Measurements from ENCODE around the gene UGT1A1. TPM values are rescaled to one million over a fixed set of nuclear protein-coding genes. Genes with fewer than 3 reads are reported as not detected.
"Not testable (repeated sequence)": the region's sequence is repeated elsewhere in the genome, so short reads cannot be mapped to it uniquely, and the experiment has no call there.

Gene UGT1A1
- total RNA-seq, 4 donors from 2014 or later = 1.7 to 72.9 (median 26.9) TPM

DNA sequence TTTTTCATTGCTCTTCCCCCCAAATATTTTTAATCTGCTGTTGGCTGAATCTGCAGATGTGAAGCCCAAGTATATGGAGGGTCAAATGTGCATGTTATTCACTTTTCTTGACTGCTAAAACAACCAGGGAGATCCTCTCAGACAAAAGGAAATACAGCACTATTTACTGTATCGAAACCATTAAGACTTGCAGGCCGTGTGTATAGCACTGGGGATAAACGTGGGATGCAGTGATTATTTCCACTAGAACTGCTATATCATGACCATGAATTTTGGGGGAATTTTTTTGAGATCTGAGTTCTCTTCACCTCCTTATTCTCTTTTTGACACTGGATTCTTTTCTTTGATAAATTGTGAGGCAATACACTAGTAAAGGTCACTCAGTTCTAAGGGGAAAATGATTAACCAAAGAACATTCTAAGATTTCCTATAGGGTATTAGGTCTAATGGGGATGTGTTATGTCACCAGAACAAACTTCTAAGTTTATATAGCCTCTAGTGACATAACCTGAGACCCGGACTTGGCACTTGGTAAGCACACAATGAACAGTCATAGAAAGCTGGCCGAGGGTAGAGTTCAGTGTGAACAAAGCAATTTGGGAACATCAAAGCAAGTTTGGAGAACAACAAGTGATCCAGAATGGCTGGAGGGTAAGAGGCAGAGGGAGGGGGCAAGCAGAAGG, 14.9 kb upstream of the UGT1A1 start:
- Histone ChIP-seq H3K9me3 (no peaks in the 10 kb centered on the region), H3K27me3 (no peaks in the 10 kb centered on the region), H3K27ac (peak overlapping the region in 1 of 4 donors; percentile 65), H3K4me3 (no peak overlapping the region), H3K4me1 (no peaks in the 10 kb centered on the region), H3K36me3 (no peaks in the 10 kb centered on the region)
- peak in 1 of 3 donors; percentile 57 for DNase-seq
- TF ChIP-seq POLR2A (IDR thresholded peaks at IDR 0.05) = no peak
- no peak for TF ChIP-seq CTCF (IDR thresholded peaks at IDR 0.05)

DNA sequence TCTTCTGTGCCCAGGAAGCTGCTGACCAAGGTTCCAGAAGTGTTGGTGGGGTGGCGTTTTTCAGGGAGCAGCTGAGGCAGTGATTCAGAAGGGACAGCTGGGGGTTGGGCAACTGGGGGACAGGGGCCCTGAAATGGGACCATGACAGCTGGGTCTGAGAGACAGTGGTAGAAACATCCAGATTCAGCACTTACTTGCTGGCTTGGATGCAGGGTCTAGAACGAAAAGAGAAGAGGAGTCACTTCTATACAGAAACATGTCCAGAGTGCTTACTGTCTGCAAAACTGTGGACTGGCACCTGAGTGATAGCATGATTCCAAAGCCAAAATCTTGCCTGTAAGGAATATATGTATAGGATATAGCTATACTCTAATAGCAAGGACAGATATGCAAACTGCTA, 14.2 kb upstream of the UGT1A1 start:
- H3K4me1 ChIP-seq, H3K27me3 ChIP-seq, H3K36me3 ChIP-seq, H3K9me3 ChIP-seq, H3K4me3 ChIP-seq, DNase-seq: not testable (repeated sequence)
- peak overlapping the region in 1 of 4 donors; percentile 65 for H3K27ac ChIP-seq

GRCh38 chr2:233746475-233747282, 13.4 kb upstream of the UGT1A1 start:
- Histone ChIP-seq H3K27ac (peak overlapping the region in 1 of 4 donors; percentile 65), H3K4me1 (no peaks in the 10 kb centered on the region), H3K36me3 (no peaks in the 10 kb centered on the region), H3K9me3 (peaks cover 0 to 4% (median 2%) of the 10 kb centered on the region in 4 donors), H3K4me3 (no peak overlapping the region), H3K27me3 (no peaks in the 10 kb centered on the region)
- no peak for DNase-seq
- TF ChIP-seq POLR2A (IDR thresholded peaks at IDR 0.05) = no peak
- TF ChIP-seq CTCF (IDR thresholded peaks at IDR 0.05) = no peak

GRCh38 chr2:233747283-233747544, 12.9 kb upstream of the UGT1A1 start:
- H3K4me3 ChIP-seq = no peak overlapping the region
- DNase-seq = no peak
- no peak overlapping the region for H3K27ac ChIP-seq
- TF ChIP-seq CTCF (IDR thresholded peaks at IDR 0.05) (no peak), POLR2A (IDR thresholded peaks at IDR 0.05) (no peak)
- H3K36me3 ChIP-seq = no peaks in the 10 kb centered on the region
- H3K4me1 ChIP-seq = no peaks in the 10 kb centered on the region
- no peaks in the 10 kb centered on the region for H3K27me3 ChIP-seq
- H3K9me3 ChIP-seq = peaks cover 0 to 4% (median 2%) of the 10 kb centered on the region in 4 donors

- not testable (repeated sequence) for H3K4me3 ChIP-seq, DNase-seq, H3K36me3 ChIP-seq, H3K4me1 ChIP-seq, H3K9me3 ChIP-seq, H3K27me3 ChIP-seq
- peak overlapping the region in 3 of 4 donors; percentile 32 to 72 (median 71) for H3K27ac ChIP-seq
These were observed 9.4 kb upstream of the UGT1A1 start for GRCh38 chr2:233750689-233751088.

- peak overlapping the region in 3 of 4 donors; percentile 43 to 72 (median 71) for H3K27ac ChIP-seq
- not testable (repeated sequence) for H3K4me3 ChIP-seq, H3K4me1 ChIP-seq, H3K36me3 ChIP-seq, DNase-seq, H3K27me3 ChIP-seq, H3K9me3 ChIP-seq
These were observed 8.7 kb upstream of the UGT1A1 start for GRCh38 chr2:233751212-233752009.

All from Peyer's patch (tissue), 4 donors.